A549 (cell line): ENCODE measurements around the gene REELD1. TPM values are rescaled to one million over a fixed set of nuclear protein-coding genes. Genes with fewer than 3 reads are reported as not detected.

Experiments used
- ATAC-seq, 2 experiments: fragments of 200-7000 bp in 1 of 2; fragments of >200 bp in 1 of 2; cut with Nextera tagmentation in 1 of 2; cut with Tn5 transposase in 1 of 2; 3 replicates each; pipeline versions ENCODE4 v1.8.0 to v1.9.1; 2018 to 2020; ENCODE audit warnings: mild to moderate bottlenecking in 1 of 2, moderate library complexity in 1 of 2
- CTCF ChIA-PET: fragments of 300-600 bp; sonication (Branson Sonifier 250); formaldehyde crosslinking; extraction: SDS; loops from one replicate; lab custom pipeline; 2021; ENCODE audit warnings: antibody characterized with exemption, inconsistent platforms; lab: Yijun Ruan, JAX
- POLR2A ChIA-PET: fragments of 350-600 bp; formaldehyde crosslinking; extraction: SDS; loops from one replicate; lab custom pipeline; 2021; ENCODE audit warnings: antibody characterized with exemption, inconsistent platforms; lab: Yijun Ruan, JAX
- DNase-seq, 2 experiments: peaks; one replicate each; pipeline versions ENCODE4 v3.0.0 to v3.0.0-alpha.2; 2011 to 2016; ENCODE audit warnings: low read depth in 1 of 2, low spot score in 1 of 2
- FAIRE-seq: peaks from 2 replicates; lab custom pipeline; 2011; peaks lifted over from hg19 to GRCh38; lab: Jason Lieb, UNC
- H3K27ac ChIP-seq, 2 experiments: fragments of >200 bp; sonication (Bioruptor Twin); formaldehyde crosslinking; 3 replicates each; pipeline ENCODE4 v1.5.1; 2016 to 2017
- H3K4me1 ChIP-seq: fragments of >200 bp; sonication (Bioruptor Twin); formaldehyde crosslinking; 3 replicates; pipeline ENCODE4 v1.6.1; 2016
- H3K4me2 ChIP-seq: fragments of >200 bp; sonication (Bioruptor Twin); formaldehyde crosslinking; 3 replicates; pipeline ENCODE4 v1.6.1; 2016
- H3K4me3 ChIP-seq: fragments of >200 bp; sonication (Bioruptor Twin); formaldehyde crosslinking; 3 replicates; pipeline ENCODE4 v1.5.1; 2016
- H3K9me3 ChIP-seq: fragments of >200 bp; sonication (Bioruptor Twin); formaldehyde crosslinking; 3 replicates; pipeline ENCODE4 v1.6.1; 2016
- ATOH8 ChIP-seq: fragments of 250-450 bp; sonication (Bioruptor Pico); IDR thresholded peaks from 2 replicates; pipeline ENCODE4 v1.5.0; 2020; ENCODE audit warnings: low read depth, mild to moderate bottlenecking, moderate library complexity
- CBX8 ChIP-seq: fragments of 200-600 bp; sonication (generic); IDR thresholded peaks from 2 replicates; pipeline ENCODE4 v1.6.1; 2016
- CHD4 ChIP-seq: fragments of 200-600 bp; sonication (generic); IDR thresholded peaks from 2 replicates; pipeline ENCODE4 v1.6.1; 2016; ENCODE audit warnings: antibody characterized with exemption, mild to moderate bottlenecking, borderline replicate concordance
- E2F6 ChIP-seq: IDR thresholded peaks from 2 replicates; pipeline ENCODE4 v1.6.1; 2012; ENCODE audit warnings: low read depth, borderline replicate concordance
- ELK1 ChIP-seq: fragments of 150-350 bp; IDR thresholded peaks from 2 replicates; pipeline ENCODE4 v1.6.1; 2014; ENCODE audit warnings: low read depth, mild to moderate bottlenecking, low read length
- ESRRA ChIP-seq: fragments of 150-350 bp; IDR thresholded peaks from 2 replicates; pipeline ENCODE4 v1.6.1; 2014; ENCODE audit warnings: mild to moderate bottlenecking, low read length, borderline replicate concordance
- FOSB ChIP-seq: fragments of 250-450 bp; sonication (Bioruptor Pico); IDR thresholded peaks from 2 replicates; pipeline ENCODE4 v1.5.0; 2020; ENCODE audit warnings: mild to moderate bottlenecking, moderate library complexity
- GATA3 ChIP-seq: IDR thresholded peaks from 2 replicates; pipeline ENCODE4 v1.6.1; 2012; ENCODE audit warnings: borderline replicate concordance
- HDAC2 ChIP-seq: fragments of 200-600 bp; sonication (generic); IDR thresholded peaks from 2 replicates; pipeline ENCODE4 v1.6.1; 2016
- HES2 ChIP-seq: fragments of >200 bp; sonication (Bioruptor Twin); formaldehyde crosslinking; IDR thresholded peaks from 2 replicates; pipeline ENCODE4 v1.6.1; 2016
- HOXB13 ChIP-seq: fragments of 250-450 bp; sonication (Bioruptor Pico); IDR thresholded peaks from 2 replicates; pipeline ENCODE4 v1.5.0; 2020; ENCODE audit warnings: low read depth, mild to moderate bottlenecking, moderate library complexity
- HOXB5 ChIP-seq: fragments of 250-450 bp; sonication (Bioruptor Pico); IDR thresholded peaks from 2 replicates; pipeline ENCODE4 v1.5.0; 2020; ENCODE audit warnings: mild to moderate bottlenecking, moderate library complexity
- NR3C1 ChIP-seq: fragments of >200 bp; sonication (Bioruptor Twin); formaldehyde crosslinking; IDR thresholded peaks from 3 replicates; pipeline ENCODE4 v1.6.1; 2017
- PBX3 ChIP-seq: IDR thresholded peaks from 2 replicates; pipeline ENCODE4 v1.6.1; 2012
- PHF8 ChIP-seq: fragments of 200-600 bp; sonication (generic); IDR thresholded peaks from 2 replicates; pipeline ENCODE4 v1.6.1; 2016; ENCODE audit warnings: low read depth, mild to moderate bottlenecking, antibody characterized with exemption, moderate library complexity, borderline replicate concordance
- RAD21 ChIP-seq, 2 experiments: fragments of >200 bp in 1 of 2; sonication (Bioruptor Twin) in 1 of 2; formaldehyde crosslinking in 1 of 2; IDR thresholded peaks in 1 of 2; conservative IDR thresholded peaks in 1 of 2; 2 replicates in 1 of 2; 3 replicates in 1 of 2; pipeline ENCODE4 v1.6.1; 2012 to 2018; ENCODE audit warnings: inconsistent platforms in 1 of 2
- RARB ChIP-seq: fragments of 250-450 bp; sonication (Bioruptor Pico); IDR thresholded peaks from 2 replicates; pipeline ENCODE4 v1.8.0; 2021; ENCODE audit warnings: mild to moderate bottlenecking, moderate library complexity
- REST ChIP-seq: fragments of 200-600 bp; sonication (generic); IDR thresholded peaks from 2 replicates; pipeline ENCODE4 v1.6.1; 2016; ENCODE audit warnings: antibody characterized with exemption, mild to moderate bottlenecking, moderate library complexity
- SREBF2 ChIP-seq: fragments of 450-650 bp; IDR thresholded peaks from 2 replicates; pipeline ENCODE4 v1.6.1; 2014; ENCODE audit warnings: mild to moderate bottlenecking, moderate library complexity
- WGBS: methylation state at CpG from one replicate; pipeline ENCODE4 v1.1.6; 2017; ENCODE audit errors: missing lambda C conversion rate; 5-methylcytosine and 5-hydroxymethylcytosine counted together
- polyA plus RNA-seq, 4 experiments: library from polyadenylated mRNA; depleted of rRNA in 3 of 4; stranded (reverse); fragments of >200 nt; fragmentation: RNase III in 1 of 4; extraction: RNeasy Plus Mini Kit Qiagen cat#74134 plus additional on column Dnase treatment in 1 of 4; gene quantifications; 2 replicates in 3 of 4; 3 replicates in 1 of 4; pipeline ENCODE4 v1.2.3, GENCODE V29; 2011 to 2017

The REELD1 gene
- polyA plus RNA-seq, 2 of the 4 experiments (the other 2 are of a cell fraction): 0.04 TPM; not detected in 1

- CTCF ChIA-PET: no interaction called here
- H3K4me2 ChIP-seq: no peak overlapping the region
- 43% methylated on average over 7 of the region's 7 CpGs for WGBS
- H3K27ac ChIP-seq: no peak overlapping the region
- no peak for ATAC-seq
- TF ChIP-seq RAD21 (conservative IDR thresholded peaks at IDR 0.05 in 1 of 2, IDR thresholded peaks at IDR 0.05 in 1 of 2) (no peak), HOXB5 (CRISPR knock-in tag) (no peak), HDAC2 (no peak), PBX3 (no peak), SREBF2 (no peak), PHF8 (no peak), FOSB (no peak)
- TF ChIP-seq, all 56 proteins: peak for 0
- Histone ChIP-seq H3K4me3 (no peak overlapping the region), H3K4me1 (no peaks in the 10 kb centered on the region), H3K9me3 (no peaks in the 10 kb centered on the region)
- POLR2A ChIA-PET: no interaction called here
- FAIRE-seq: no peak
- no peak for DNase-seq
Observed at GRCh38 chr4:146211440-146211839, 2.9 kb upstream of the REELD1 start.

GRCh38 chr4:146212781-146213180, 1.6 kb upstream of the REELD1 start:
- Histone ChIP-seq H3K4me2 (no peak overlapping the region), H3K9me3 (no peaks in the 10 kb centered on the region), H3K27ac (no peak overlapping the region), H3K4me3 (no peak overlapping the region), H3K4me1 (no peaks in the 10 kb centered on the region)
- TF ChIP-seq ELK1 (no peak), HES2 (no peak)
- ATAC-seq (no peak), FAIRE-seq (no peak), DNase-seq (no peak)
- POLR2A ChIA-PET: no interaction called here
- WGBS: 75% methylated on average over 9 of the region's 9 CpGs
- CTCF ChIA-PET: no interaction called here

GRCh38 chr4:146222313-146222712, 8.0 kb downstream of the REELD1 start:
- 25% methylated on average over 8 of the region's 8 CpGs for WGBS
- Histone ChIP-seq H3K9me3 (no peaks in the 10 kb centered on the region), H3K4me2 (peak overlapping the region; percentile 59), H3K4me1 (no peaks in the 10 kb centered on the region), H3K27ac (0 out of 6 replicates have a peak overlapping the region, but pooled peaks of 1 of the 2 experiments have one; percentile 24), H3K4me3 (no peak overlapping the region)
- ChIA-PET POLR2A (no interaction called here), CTCF (interaction anchor here (0.9 kb wide), 1 partner anchor 17 kb away, joined by 3 read pairs; no protein-coding TSS in a partner anchor)
- ATAC-seq: peak; percentile 24 to 36; a peak in 3 of 6 replicates
- TF ChIP-seq RAD21 (conservative IDR thresholded peaks at IDR 0.05 in 1 of 2, IDR thresholded peaks at IDR 0.05 in 1 of 2) (no peak), PBX3 (no peak)
- TF ChIP-seq, all 56 proteins: peak for 0
- DNase-seq (no peak), FAIRE-seq (no peak)

- no peak for FAIRE-seq
- Histone ChIP-seq H3K4me2 (no peak overlapping the region), H3K27ac (no peak overlapping the region), H3K4me1 (no peaks in the 10 kb centered on the region), H3K4me3 (no peak overlapping the region), H3K9me3 (no peaks in the 10 kb centered on the region)
- no peak for ATAC-seq
- DNase-seq: no peak
- WGBS: 74% methylated on average over 8 of the region's 8 CpGs
- ChIA-PET CTCF (interaction anchor here (1.3 kb wide), 1 partner anchor 15 kb away, joined by 3 read pairs; no protein-coding TSS in a partner anchor), POLR2A (no interaction called here)
- TF ChIP-seq ATOH8 (no peak), HDAC2 (no peak), GATA3 (no peak), E2F6 (no peak), RARB (CRISPR knock-in tag) (no peak), NR3C1 (no peak), REST (no peak), CHD4 (no peak), PHF8 (no peak), HOXB13 (CRISPR knock-in tag) (no peak), ESRRA (no peak), SREBF2 (no peak), CBX8 (no peak)
Observed at GRCh38 chr4:146224326-146224966, 10.1 kb downstream of the REELD1 start.
